K562 (cell line): ENCODE measurements around the gene PGPEP1. TPM values are rescaled to one million over a fixed set of nuclear protein-coding genes. Genes with fewer than 3 reads are reported as not detected.
A peak's percentile ranks its signal among the peaks of the same experiment; 100 is the strongest.
"Not testable (repeated sequence)": the region's sequence is repeated elsewhere in the genome, so short reads cannot be mapped to it uniquely, and the experiment has no call there.

Source experiments
- ATAC-seq: fragments of 200-7000 bp; cut with Tn5 transposase; 3 replicates; pipeline ENCODE4 v1.9.1; 2020; ENCODE audit warnings: moderate library complexity
- BruUV-seq: library from RNA; stranded (reverse); fragments of 400-500 nt; replicated peaks from 2 replicates; lab custom pipeline; 2021; lab: Mats Ljungman, UMichigan
- CTCF ChIA-PET: fragments of 300-600 bp; formaldehyde crosslinking; extraction: SDS; loops from one replicate; lab custom pipeline; 2021; ENCODE audit warnings: low intra/inter-chr PET ratio; lab: Yijun Ruan, JAX
- POLR2A ChIA-PET: fragments of 300-600, 350-650 bp; sonication (Branson Sonifier 250); formaldehyde crosslinking; extraction: SDS; loops from one replicate; lab custom pipeline; 2021; ENCODE audit warnings: antibody characterized with exemption, inconsistent platforms; lab: Yijun Ruan, JAX
- DNase-seq, 4 experiments: peaks; one replicate each; pipeline versions ENCODE4 v3.0.0 to v3.0.0-alpha.2; 2011 to 2018; ENCODE audit warnings: low spot score in 3 of 4, mixed read lengths in 3 of 4; ENCODE audit errors: extremely low read depth in 1 of 4
- FAIRE-seq: peaks from 2 replicates; lab custom pipeline; 2011; peaks lifted over from hg19 to GRCh38; lab: Jason Lieb, UNC
- H2AFZ ChIP-seq: 2 replicates; pipeline ENCODE4 v1.6.0; 2011; ENCODE audit warnings: low read depth, low read length, control low read depth, inconsistent platforms
- H3K27ac ChIP-seq: fragments of 200-600 bp; 3 replicates; pipeline ENCODE4 v1.8.0; 2011; ENCODE audit warnings: low read depth, mild to moderate bottlenecking, control low read depth, inconsistent platforms, low read length, moderate library complexity, mixed read lengths; ENCODE audit errors: extremely low read depth
- H3K27me3 ChIP-seq, 2 experiments: fragments of 300-600 bp in 1 of 2; 2 replicates in 1 of 2; 3 replicates in 1 of 2; pipeline versions ENCODE4 v1.6.0 to v1.8.0; 2011; ENCODE audit warnings: inconsistent platforms in 2 of 2, low read length in 2 of 2, mild to moderate bottlenecking in 1 of 2, mixed read lengths in 1 of 2, moderate library complexity in 1 of 2; ENCODE audit not compliant: control insufficient read depth in 2 of 2, insufficient read depth in 2 of 2
- H3K36me3 ChIP-seq: fragments of 300-600 bp; 3 replicates; pipeline ENCODE4 v1.8.0; 2011; ENCODE audit warnings: mild to moderate bottlenecking, low read length, inconsistent platforms; ENCODE audit not compliant: control insufficient read depth, insufficient read depth
- H3K4me1 ChIP-seq, 2 experiments: fragments of 200-600 bp in 1 of 2; replicated peaks in 1 of 2; 2 replicates in 1 of 2; 3 replicates in 1 of 2; pipeline versions ENCODE4 v1.5.1 to v1.8.0; 2011; ENCODE audit warnings: inconsistent platforms in 2 of 2, low read length in 2 of 2, mild to moderate bottlenecking in 1 of 2, mixed read lengths in 1 of 2, moderate library complexity in 1 of 2; ENCODE audit not compliant: control insufficient read depth in 2 of 2, insufficient read depth in 2 of 2
- H3K4me2 ChIP-seq: 2 replicates; pipeline ENCODE4 v1.6.1; 2011; ENCODE audit warnings: low read length, control low read depth, inconsistent platforms, mixed read lengths; ENCODE audit not compliant: insufficient read depth
- H3K4me3 ChIP-seq: fragments of 200-600 bp; sonication (generic), shearing (Covaris generic); 2 replicates; pipeline ENCODE4 v1.5.1; 2016; ENCODE audit warnings: control low read depth, inconsistent platforms
- H3K79me2 ChIP-seq: fragments of 200-600 bp; 3 replicates; pipeline ENCODE4 v1.8.0; 2011; ENCODE audit warnings: low read length, inconsistent platforms; ENCODE audit not compliant: control insufficient read depth, insufficient read depth
- H3K9ac ChIP-seq, 2 experiments: 2 replicates each; pipeline versions ENCODE4 v1.6.0 to v1.6.1; 2011; ENCODE audit warnings: low read depth in 2 of 2, low read length in 2 of 2, control low read depth in 1 of 2, inconsistent platforms in 1 of 2, mild to moderate bottlenecking in 1 of 2, mixed read lengths in 1 of 2; ENCODE audit not compliant: insufficient read depth in 1 of 2
- H3K9me1 ChIP-seq: one replicate; pipeline ENCODE4 v1.6.0; 2011; ENCODE audit warnings: inconsistent platforms, mild to moderate bottlenecking, low read length, moderate library complexity; ENCODE audit not compliant: control insufficient read depth, insufficient read depth
- H3K9me3 ChIP-seq: replicated peaks from 2 replicates; pipeline ENCODE4 v1.5.1; 2011; ENCODE audit warnings: low read depth, low read length, inconsistent platforms; ENCODE audit not compliant: control insufficient read depth, insufficient read depth
- H4K20me1 ChIP-seq: replicated peaks from 2 replicates; pipeline ENCODE4 v1.6.1; 2011; ENCODE audit warnings: low read length, inconsistent platforms, mixed read lengths; ENCODE audit not compliant: control insufficient read depth, insufficient read depth
- HEY1 ChIP-seq: fragments of 250-450 bp; sonication (Bioruptor Pico); IDR thresholded peaks from 2 replicates; pipeline ENCODE4 v1.5.0; 2020; ENCODE audit warnings: mild to moderate bottlenecking, moderate library complexity, borderline replicate concordance
- ZNF384 ChIP-seq: IDR thresholded peaks from 2 replicates; pipeline ENCODE4 v1.6.1; 2012; ENCODE audit warnings: low read depth, low read length, improper control_type of control experiment
- WGBS: fragments of 100-300 bp; shearing (Covaris generic); methylation state at CpG from one replicate; pipeline ENCODE4 v1.1.6; 2016; ENCODE audit warnings: low coverage, mixed read lengths; ENCODE audit not compliant: insufficient coverage; ENCODE audit errors: missing lambda C conversion rate; 5-methylcytosine and 5-hydroxymethylcytosine counted together
- in situ Hi-C: fragments of 300-500 bp; cut with MboI; formaldehyde crosslinking; loops from 4 replicates; pipeline ENCODE4 v1.15.0; 2018; ENCODE audit warnings: inconsistent platforms, mixed read lengths
- intact Hi-C: fragments of 100-400 bp; cut with micrococcal nuclease; formaldehyde crosslinking; loops from 2 replicates; pipeline ENCODE4 v1.14.2; 2022
- polyA plus RNA-seq, 8 experiments: library from polyadenylated mRNA; depleted of rRNA in 4 of 8; stranded (reverse) in 5 of 8; unstranded in 3 of 8; fragments of >200 nt; fragmentation: Nextera tagmentation in 2 of 8; fragmentation: Illumina TruSeq in 1 of 8; extraction: Ambion mirVana in 2 of 8; extraction: Trizol in 1 of 8; gene quantifications; 2 replicates each; pipeline versions ENCODE4 v1.2.1 to v1.2.3, GENCODE V29; 2011 to 2014; ENCODE audit warnings: inconsistent platforms in 1 of 8, missing spikeins in 1 of 8
- total RNA-seq, 7 experiments: library from RNA; depleted of rRNA in 6 of 7; stranded (reverse); fragments of >200 nt in 6 of 7; fragmentation: Illumina TruSeq in 2 of 7; extraction: Trizol in 2 of 7; gene quantifications; 2 replicates each; pipeline versions ENCODE4 v1.2.1 to v1.2.3, GENCODE V29; 2011 to 2021; ENCODE audit warnings: low replicate concordance in 1 of 7
- TF ChIP-seq, protein P1 (sequence below): fragments of 200-600 bp; sonication (generic); IDR thresholded peaks from one replicate; pipeline ENCODE4 v1.6.1; 2012; ENCODE audit warnings: mild to moderate bottlenecking, low read depth, low read length, inconsistent platforms

Gene PGPEP1
- total and polyA plus RNA-seq, 9 of the 15 experiments (the other 6 are each of a cell fraction or from before 2014, with no cell fraction given) = 10.0 to 69.6 (median 33.5) TPM

DNA sequence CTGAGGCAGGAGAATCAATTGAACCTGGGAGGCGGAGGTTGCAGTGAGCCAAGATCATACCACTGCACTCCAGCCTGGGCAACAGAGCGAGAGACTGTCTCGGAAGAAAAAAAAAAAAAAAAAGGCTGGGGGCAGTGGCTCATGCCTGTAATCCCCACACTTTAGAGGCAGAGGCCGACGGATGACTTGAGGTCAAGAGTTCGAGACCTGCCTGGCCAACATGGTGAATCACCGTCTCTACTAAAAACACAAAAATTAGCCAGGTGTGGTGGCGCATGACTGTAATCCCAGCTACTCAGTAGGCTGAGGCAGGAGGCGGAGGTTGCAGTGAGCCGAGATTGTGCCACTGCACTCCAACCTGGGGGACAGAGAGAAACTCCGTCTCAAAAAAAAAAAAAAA is 43.2 kb downstream of the PGPEP1 start:
- H3K9me1 ChIP-seq, H3K9me3 ChIP-seq, H2AFZ ChIP-seq, CTCF ChIA-PET, intact Hi-C loops, H3K27ac ChIP-seq, H3K27me3 ChIP-seq, DNase-seq, ATAC-seq, in situ Hi-C loops, H3K4me3 ChIP-seq, BruUV-seq, H4K20me1 ChIP-seq, H3K4me2 ChIP-seq, FAIRE-seq: not testable (repeated sequence)
- Histone ChIP-seq H3K79me2 (peaks cover 26% of the 10 kb centered on the region), H3K4me1 (peaks cover 37 to 60% of the 10 kb centered on the region in 2 experiments), H3K9ac (0 out of 4 replicates have a peak overlapping the region, but pooled peaks of 1 of the 2 experiments have one; percentile 63), H3K36me3 (peaks cover 16% of the 10 kb centered on the region; the same call in 1 of the 3 replicates)
- POLR2A ChIA-PET = interaction anchor here (0.9 kb wide), 1 partner anchor 8 kb away, joined by 3 read pairs; no protein-coding TSS in a partner anchor
- TF ChIP-seq ZNF384 = 0 out of 2 replicates have a peak, but pooled peaks have one; percentile 17
- 70% methylated on average over 9 of the region's 11 CpGs for WGBS

DNA sequence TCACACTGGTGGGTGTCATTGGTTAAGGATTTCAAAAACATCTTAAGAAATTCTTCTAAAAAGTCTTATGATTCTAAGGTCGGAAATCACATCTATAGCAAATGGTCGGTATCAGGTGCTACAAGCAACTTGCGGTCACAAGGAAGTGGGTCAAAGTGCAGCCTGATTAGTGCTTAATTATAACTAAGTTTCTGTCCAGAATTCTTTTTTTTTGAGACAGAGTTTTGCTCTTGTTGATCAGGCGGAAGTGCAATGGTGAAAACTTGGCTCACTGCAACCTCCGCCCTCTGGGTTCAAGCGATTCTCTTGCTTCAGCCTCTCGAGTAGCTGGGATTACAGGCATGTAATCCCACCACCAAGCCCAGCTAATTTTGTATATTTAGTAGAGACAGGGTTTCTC is 44.4 kb downstream of the PGPEP1 start:
- intact Hi-C loops = loop anchor here (5.0 kb wide), 1 partner anchor 37 kb away; no protein-coding TSS in a partner anchor
- ATAC-seq = no peak
- no TSS peak for BruUV-seq
- WGBS = 55% methylated on average over 7 of the region's 7 CpGs
- no peak overlapping the region for H3K4me2 ChIP-seq
- H2AFZ ChIP-seq = 0 out of 2 replicates have a peak overlapping the region, but pooled peaks have one; percentile 78
- H3K4me1 ChIP-seq = peaks cover 33 to 56% of the 10 kb centered on the region in 2 experiments
- H3K27me3 ChIP-seq = no peaks in the 10 kb centered on the region
- in situ Hi-C loops = no loop called here
- H3K9me1 ChIP-seq = no peaks in the 10 kb centered on the region
- ChIA-PET CTCF (no interaction called here), POLR2A (interaction anchor here (0.6 to 6.6 kb wide), 4 partner anchors 10 to 105 kb away, joined by 3 to 207 read pairs (median 42); no protein-coding TSS in a partner anchor)
- H3K9me3 ChIP-seq = no peaks in the 10 kb centered on the region
- H3K4me3 ChIP-seq = no peak overlapping the region
- DNase-seq = no peak
- peaks cover 27% of the 10 kb centered on the region; the same call in 2 of the 3 replicates for H3K36me3 ChIP-seq
- peaks cover 19% of the 10 kb centered on the region for H4K20me1 ChIP-seq
- H3K27ac ChIP-seq = no peak overlapping the region
- FAIRE-seq = no peak
- no peak overlapping the region for H3K9ac ChIP-seq
- peaks cover 32% of the 10 kb centered on the region for H3K79me2 ChIP-seq
- no peak for TF ChIP-seq HEY1 (CRISPR knock-in tag)
- TF ChIP-seq, protein P1, sequence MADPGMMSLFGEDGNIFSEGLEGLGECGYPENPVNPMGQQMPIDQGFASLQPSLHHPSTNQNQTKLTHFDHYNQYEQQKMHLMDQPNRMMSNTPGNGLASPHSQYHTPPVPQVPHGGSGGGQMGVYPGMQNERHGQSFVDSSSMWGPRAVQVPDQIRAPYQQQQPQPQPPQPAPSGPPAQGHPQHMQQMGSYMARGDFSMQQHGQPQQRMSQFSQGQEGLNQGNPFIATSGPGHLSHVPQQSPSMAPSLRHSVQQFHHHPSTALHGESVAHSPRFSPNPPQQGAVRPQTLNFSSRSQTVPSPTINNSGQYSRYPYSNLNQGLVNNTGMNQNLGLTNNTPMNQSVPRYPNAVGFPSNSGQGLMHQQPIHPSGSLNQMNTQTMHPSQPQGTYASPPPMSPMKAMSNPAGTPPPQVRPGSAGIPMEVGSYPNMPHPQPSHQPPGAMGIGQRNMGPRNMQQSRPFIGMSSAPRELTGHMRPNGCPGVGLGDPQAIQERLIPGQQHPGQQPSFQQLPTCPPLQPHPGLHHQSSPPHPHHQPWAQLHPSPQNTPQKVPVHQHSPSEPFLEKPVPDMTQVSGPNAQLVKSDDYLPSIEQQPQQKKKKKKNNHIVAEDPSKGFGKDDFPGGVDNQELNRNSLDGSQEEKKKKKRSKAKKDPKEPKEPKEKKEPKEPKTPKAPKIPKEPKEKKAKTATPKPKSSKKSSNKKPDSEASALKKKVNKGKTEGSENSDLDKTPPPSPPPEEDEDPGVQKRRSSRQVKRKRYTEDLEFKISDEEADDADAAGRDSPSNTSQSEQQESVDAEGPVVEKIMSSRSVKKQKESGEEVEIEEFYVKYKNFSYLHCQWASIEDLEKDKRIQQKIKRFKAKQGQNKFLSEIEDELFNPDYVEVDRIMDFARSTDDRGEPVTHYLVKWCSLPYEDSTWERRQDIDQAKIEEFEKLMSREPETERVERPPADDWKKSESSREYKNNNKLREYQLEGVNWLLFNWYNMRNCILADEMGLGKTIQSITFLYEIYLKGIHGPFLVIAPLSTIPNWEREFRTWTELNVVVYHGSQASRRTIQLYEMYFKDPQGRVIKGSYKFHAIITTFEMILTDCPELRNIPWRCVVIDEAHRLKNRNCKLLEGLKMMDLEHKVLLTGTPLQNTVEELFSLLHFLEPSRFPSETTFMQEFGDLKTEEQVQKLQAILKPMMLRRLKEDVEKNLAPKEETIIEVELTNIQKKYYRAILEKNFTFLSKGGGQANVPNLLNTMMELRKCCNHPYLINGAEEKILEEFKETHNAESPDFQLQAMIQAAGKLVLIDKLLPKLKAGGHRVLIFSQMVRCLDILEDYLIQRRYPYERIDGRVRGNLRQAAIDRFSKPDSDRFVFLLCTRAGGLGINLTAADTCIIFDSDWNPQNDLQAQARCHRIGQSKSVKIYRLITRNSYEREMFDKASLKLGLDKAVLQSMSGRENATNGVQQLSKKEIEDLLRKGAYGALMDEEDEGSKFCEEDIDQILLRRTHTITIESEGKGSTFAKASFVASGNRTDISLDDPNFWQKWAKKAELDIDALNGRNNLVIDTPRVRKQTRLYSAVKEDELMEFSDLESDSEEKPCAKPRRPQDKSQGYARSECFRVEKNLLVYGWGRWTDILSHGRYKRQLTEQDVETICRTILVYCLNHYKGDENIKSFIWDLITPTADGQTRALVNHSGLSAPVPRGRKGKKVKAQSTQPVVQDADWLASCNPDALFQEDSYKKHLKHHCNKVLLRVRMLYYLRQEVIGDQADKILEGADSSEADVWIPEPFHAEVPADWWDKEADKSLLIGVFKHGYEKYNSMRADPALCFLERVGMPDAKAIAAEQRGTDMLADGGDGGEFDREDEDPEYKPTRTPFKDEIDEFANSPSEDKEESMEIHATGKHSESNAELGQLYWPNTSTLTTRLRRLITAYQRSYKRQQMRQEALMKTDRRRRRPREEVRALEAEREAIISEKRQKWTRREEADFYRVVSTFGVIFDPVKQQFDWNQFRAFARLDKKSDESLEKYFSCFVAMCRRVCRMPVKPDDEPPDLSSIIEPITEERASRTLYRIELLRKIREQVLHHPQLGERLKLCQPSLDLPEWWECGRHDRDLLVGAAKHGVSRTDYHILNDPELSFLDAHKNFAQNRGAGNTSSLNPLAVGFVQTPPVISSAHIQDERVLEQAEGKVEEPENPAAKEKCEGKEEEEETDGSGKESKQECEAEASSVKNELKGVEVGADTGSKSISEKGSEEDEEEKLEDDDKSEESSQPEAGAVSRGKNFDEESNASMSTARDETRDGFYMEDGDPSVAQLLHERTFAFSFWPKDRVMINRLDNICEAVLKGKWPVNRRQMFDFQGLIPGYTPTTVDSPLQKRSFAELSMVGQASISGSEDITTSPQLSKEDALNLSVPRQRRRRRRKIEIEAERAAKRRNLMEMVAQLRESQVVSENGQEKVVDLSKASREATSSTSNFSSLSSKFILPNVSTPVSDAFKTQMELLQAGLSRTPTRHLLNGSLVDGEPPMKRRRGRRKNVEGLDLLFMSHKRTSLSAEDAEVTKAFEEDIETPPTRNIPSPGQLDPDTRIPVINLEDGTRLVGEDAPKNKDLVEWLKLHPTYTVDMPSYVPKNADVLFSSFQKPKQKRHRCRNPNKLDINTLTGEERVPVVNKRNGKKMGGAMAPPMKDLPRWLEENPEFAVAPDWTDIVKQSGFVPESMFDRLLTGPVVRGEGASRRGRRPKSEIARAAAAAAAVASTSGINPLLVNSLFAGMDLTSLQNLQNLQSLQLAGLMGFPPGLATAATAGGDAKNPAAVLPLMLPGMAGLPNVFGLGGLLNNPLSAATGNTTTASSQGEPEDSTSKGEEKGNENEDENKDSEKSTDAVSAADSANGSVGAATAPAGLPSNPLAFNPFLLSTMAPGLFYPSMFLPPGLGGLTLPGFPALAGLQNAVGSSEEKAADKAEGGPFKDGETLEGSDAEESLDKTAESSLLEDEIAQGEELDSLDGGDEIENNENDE = no peak
